Measurements from ENCODE around the gene AMFR.

Gene AMFR

DNA sequence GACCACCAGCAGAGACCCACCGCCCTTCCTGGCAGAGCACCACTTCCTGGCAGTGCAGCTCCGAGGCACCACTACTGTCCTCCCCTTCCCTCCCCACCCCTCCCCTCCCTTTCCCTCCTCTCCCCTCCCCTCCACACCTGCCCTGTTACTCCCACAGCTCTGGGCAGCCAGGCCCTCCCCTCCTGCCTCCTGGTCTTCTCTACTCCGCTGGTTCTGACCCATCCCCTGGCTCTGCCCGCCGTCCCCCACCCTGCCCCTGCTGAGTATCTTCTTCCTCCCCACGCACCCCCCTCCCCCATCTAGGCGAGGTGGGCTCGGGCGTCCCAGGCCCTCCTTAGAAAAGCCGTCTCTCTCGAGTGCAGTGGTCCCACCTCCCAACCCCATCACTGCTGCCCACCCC, 77.7 kb downstream of the AMFR start:
- no peak for TF ChIP-seq CTCF (IDR thresholded peaks at IDR 0.05; ENCODE audit: control insufficient read depth, insufficient read depth, low read depth, low read length, missing control alignments)

DNA sequence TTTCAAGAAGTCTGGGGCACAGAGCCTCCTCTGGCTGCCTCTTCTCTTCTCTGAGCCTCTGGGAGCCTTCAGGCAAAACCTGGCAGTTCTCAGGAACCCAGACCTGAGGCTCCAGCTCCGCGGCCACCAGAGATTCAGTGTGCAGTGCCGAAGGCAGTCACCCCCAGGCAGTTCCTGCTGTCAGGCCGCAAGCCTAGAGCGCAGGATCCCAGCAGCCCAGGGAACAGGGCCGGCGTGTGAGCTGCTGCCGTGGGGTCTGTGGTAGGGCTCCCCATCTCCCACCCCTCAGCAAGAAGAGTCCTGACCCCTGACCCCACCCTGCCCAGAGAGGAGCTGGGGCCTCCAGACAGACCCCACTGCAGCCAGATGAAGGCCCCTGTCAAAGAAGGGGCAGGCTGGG, 78.2 kb downstream of the AMFR start:
- no peak for TF ChIP-seq CTCF (IDR thresholded peaks at IDR 0.05; ENCODE audit: control insufficient read depth, insufficient read depth, low read depth, low read length, missing control alignments)
- no peak overlapping the region for H3K4me3 ChIP-seq (ENCODE audit: control insufficient read depth, low read depth, low read length)
- no peak for DNase-seq (ENCODE audit: low read depth)

More for the DNA sequence above, 77.7 kb downstream of the AMFR start:
- H3K4me3 ChIP-seq (ENCODE audit: control insufficient read depth, low read depth, low read length): no peak overlapping the region
- DNase-seq (ENCODE audit: low read depth): no peak

DNA sequence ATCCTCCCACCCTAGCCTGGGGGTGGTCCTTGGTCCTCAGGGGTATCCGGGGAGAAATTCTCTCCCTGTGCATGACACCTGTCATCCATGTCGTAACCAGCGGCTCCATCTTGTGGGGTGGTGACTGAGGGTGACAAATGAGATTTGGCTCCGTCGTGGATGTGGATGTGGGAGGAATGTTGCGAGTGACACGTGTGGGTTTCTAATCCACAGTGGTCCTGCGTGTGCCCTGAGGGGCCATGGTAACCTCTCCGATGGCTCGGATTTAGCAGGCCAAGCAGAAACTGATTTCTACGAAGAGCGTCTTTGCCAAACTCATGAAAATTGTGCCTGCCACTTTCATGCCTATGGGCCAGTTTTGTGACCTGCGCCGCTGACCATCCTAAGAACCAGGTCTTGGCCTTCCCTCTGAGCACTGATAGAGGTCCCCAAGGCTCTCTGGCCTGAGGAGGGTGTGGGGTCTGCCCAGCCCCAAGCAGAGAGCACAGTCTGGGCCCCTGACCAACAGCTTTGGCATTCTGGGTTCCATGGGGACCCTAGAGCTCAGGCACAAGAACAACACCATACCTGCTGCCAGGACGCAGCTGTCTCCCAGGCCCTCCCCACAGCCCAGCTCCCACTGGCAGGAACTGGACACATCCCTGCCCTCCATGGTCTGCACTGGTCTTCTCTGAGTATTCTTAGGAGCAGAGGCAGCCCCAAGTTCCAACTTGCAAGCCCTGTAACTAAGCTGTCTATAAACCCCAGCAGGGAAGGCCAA, 79.0 kb downstream of the AMFR start:
- DNase-seq (ENCODE audit: low read depth): no peak
- no peak overlapping the region for H3K4me3 ChIP-seq (ENCODE audit: control insufficient read depth, low read depth, low read length)
- no peak for TF ChIP-seq CTCF (IDR thresholded peaks at IDR 0.05; ENCODE audit: control insufficient read depth, insufficient read depth, low read depth, low read length, missing control alignments)

DNA sequence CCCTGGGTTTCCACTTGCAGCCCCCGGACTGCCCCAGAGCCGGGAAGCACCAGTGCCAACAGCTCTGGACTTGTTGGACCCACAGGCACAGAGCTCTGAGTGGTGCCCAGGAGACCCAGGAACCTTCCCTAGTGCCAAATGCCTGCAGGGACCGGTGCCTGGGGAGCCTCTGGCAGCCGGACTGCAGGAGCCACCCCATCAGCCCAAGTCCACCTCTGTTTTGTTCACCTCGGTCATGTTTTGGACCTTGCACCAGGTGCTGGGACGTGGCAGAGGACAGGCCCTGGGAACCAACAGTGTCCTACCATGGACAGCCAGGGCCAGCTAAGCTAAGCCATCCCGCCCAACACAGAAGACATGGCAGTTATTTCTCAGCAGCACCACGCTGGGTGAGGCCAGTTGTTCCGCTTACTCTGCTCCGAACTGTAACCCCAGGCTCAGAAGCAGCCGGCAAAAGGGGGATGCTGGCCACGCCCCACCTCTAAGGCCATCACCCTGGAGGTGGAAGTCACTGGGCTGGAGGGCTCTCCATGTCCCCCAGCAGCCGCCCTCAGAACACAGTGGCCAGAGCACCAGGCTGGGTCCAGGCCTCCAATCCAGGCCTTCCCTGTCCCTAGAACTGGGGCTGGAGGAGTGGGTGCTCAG, 79.8 kb downstream of the AMFR start:
- no peak for DNase-seq (ENCODE audit: low read depth)
- H3K4me3 ChIP-seq (ENCODE audit: control insufficient read depth, low read depth, low read length): no peak overlapping the region
- no peak for TF ChIP-seq CTCF (IDR thresholded peaks at IDR 0.05; ENCODE audit: control insufficient read depth, insufficient read depth, low read depth, low read length, missing control alignments)

GRCh38 chr16:56344518-56345405, 80.6 kb downstream of the AMFR start:
- H3K4me3 ChIP-seq (ENCODE audit: control insufficient read depth, low read depth, low read length): no peak overlapping the region
- no peak for DNase-seq (ENCODE audit: low read depth)
- TF ChIP-seq CTCF (IDR thresholded peaks at IDR 0.05; ENCODE audit: control insufficient read depth, insufficient read depth, low read depth, low read length, missing control alignments): no peak

DNA sequence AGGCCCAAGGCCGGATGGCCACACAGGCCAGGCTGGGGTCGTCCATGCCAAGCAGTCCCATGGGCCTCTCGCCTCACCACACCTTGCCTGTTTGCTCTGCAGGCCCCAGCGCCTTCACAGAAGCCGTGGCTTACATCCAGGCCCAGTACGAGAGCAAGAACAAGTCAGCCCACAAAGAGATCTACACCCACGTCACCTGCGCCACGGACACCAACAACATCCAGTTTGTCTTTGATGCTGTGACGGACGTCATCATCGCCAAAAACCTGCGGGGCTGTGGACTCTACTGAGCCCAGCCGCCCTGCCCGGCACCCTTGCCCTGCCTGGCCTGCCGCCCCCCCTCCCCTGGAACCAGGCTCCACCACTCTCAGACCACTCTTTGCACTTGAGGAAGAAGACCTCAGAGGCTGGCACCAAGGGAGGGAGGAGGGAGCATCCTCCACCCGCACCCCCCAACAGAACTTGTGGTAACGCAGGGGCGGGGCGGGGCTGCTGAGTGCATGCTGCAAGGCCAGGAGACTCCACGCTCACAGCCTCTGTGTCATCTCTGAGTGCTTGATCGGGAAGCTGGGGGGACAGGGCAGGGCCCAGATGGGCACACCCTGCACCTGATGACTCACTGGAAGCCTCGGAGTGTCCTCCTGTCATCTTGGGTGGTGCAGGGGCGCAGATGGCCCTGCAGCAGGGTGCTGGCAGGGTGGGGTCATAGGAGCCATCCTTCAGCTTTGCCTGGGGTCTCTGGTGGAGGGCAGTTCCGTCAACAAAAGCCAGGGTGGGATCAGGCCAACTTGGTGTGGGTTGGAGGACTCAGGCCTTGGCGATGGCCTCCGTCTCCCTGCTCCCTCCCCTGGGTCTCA, 81.5 kb downstream of the AMFR start:
- no peak for DNase-seq (ENCODE audit: low read depth)
- no peak overlapping the region for H3K4me3 ChIP-seq (ENCODE audit: control insufficient read depth, low read depth, low read length)
- no peak for TF ChIP-seq CTCF (IDR thresholded peaks at IDR 0.05; ENCODE audit: control insufficient read depth, insufficient read depth, low read depth, low read length, missing control alignments)

All from AG09309 (cell line).